ENCODE measurements around the gene SSRP1.

DNA sequence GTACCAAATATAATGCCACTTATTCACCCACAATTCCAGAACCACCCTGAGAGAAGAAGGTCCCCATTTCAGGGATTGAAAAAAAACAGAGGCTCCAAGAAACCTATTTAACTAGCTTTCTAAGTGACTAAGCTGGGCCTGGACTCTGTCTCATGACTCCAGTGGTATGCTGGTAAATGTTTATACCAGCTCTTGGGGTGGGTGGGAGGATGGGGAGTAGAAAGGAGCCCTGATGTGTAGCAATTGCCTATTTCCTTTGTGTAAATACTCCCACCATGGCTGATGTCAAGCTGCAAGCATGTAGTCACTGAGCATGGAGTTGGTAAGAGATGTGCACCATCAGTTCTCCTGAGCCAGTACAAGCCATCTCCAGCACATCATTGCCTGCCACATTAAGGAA is 42.5 kb upstream of the SSRP1 start:
- TF ChIP-seq EZH2 (IDR thresholded peaks at IDR 0.05; ENCODE audit: borderline replicate concordance, low read depth, low read length, poor library complexity, severe bottlenecking) = no peak
- TF ChIP-seq, protein P1, sequence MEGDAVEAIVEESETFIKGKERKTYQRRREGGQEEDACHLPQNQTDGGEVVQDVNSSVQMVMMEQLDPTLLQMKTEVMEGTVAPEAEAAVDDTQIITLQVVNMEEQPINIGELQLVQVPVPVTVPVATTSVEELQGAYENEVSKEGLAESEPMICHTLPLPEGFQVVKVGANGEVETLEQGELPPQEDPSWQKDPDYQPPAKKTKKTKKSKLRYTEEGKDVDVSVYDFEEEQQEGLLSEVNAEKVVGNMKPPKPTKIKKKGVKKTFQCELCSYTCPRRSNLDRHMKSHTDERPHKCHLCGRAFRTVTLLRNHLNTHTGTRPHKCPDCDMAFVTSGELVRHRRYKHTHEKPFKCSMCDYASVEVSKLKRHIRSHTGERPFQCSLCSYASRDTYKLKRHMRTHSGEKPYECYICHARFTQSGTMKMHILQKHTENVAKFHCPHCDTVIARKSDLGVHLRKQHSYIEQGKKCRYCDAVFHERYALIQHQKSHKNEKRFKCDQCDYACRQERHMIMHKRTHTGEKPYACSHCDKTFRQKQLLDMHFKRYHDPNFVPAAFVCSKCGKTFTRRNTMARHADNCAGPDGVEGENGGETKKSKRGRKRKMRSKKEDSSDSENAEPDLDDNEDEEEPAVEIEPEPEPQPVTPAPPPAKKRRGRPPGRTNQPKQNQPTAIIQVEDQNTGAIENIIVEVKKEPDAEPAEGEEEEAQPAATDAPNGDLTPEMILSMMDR (conservative IDR thresholded peaks at IDR 0.05; ENCODE audit: low read depth, low read length) = no peak

Measured in A673 (cell line).